Measurements from ENCODE around the gene STK24. TPM values are rescaled to one million over a fixed set of nuclear protein-coding genes. Genes with fewer than 3 reads are reported as not detected.

Gene STK24
- total and polyA plus RNA-seq, 5 donors = 44.9 to 66.9 (median 62.2) TPM

DNA sequence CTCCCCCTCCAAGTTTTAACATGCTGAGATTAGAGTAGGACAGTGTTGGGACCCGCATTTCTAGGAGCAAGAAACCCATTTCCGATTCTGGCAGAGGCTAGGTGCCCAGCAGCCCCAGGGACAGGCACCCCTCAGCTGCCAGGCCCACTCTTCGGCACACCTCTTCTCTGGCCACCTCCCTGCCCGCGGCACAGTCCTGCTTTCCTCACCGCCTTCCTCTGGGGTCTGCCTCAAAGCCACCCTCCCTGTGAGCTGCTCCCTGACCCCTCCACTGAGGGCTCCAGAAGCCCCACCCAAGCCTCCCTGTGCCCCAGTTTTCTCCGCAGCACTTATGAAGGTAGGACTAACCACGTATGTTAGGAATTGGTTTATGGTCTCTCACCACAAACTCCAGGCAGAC lies 79.9 kb downstream of the STK24 start:
- Histone ChIP-seq H3K9me3 (ENCODE audit: control insufficient read depth, low read length) (no peaks in the 10 kb centered on the region), H3K4me3 (ENCODE audit: low read length) (no peak overlapping the region), H3K27ac (ENCODE audit: low read length) (peak overlapping the region; percentile 21), H3K4me1 (ENCODE audit: control insufficient read depth, insufficient read depth, low read length) (peaks cover 15% of the 10 kb centered on the region), H3K27me3 (ENCODE audit: control insufficient read depth, insufficient read depth) (no peaks in the 10 kb centered on the region)
- peak in 1 of 2 donors; percentile 24 for ATAC-seq
- intact Hi-C loops (cut with DNase I) = no loop called here
- WGBS = 90% methylated on average over 8 of the region's 8 CpGs
- DNase-seq = no peak

DNA sequence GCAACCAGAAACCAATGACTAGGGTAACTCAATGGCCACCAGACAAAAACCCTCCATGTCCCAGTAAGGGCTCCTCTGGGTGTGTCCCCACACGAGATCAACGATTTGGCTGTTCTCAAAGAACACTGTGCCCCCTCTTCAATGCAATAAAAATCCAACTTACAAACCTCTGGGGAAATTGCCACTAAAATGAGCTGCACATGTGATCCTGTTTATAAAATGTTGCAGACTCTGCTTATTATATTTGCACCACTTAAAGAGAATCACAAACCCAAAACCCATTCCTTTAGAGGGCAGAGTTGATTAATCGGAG lies 80.5 kb downstream of the STK24 start:
- intact Hi-C loops (cut with DNase I) = no loop called here
- H3K9me3 ChIP-seq (ENCODE audit: control insufficient read depth, low read length) = no peaks in the 10 kb centered on the region
- peak overlapping the region; percentile 63 for H3K27ac ChIP-seq (ENCODE audit: low read length)
- DNase-seq (no peak), ATAC-seq (peak in 1 of 2 donors; percentile 68)
- peaks cover 11% of the 10 kb centered on the region for H3K4me1 ChIP-seq (ENCODE audit: control insufficient read depth, insufficient read depth, low read length)
- H3K4me3 ChIP-seq (ENCODE audit: low read length) = no peak overlapping the region
- H3K27me3 ChIP-seq (ENCODE audit: control insufficient read depth, insufficient read depth) = no peaks in the 10 kb centered on the region
- WGBS = 48% methylated on average over 3 of the region's 3 CpGs

DNA sequence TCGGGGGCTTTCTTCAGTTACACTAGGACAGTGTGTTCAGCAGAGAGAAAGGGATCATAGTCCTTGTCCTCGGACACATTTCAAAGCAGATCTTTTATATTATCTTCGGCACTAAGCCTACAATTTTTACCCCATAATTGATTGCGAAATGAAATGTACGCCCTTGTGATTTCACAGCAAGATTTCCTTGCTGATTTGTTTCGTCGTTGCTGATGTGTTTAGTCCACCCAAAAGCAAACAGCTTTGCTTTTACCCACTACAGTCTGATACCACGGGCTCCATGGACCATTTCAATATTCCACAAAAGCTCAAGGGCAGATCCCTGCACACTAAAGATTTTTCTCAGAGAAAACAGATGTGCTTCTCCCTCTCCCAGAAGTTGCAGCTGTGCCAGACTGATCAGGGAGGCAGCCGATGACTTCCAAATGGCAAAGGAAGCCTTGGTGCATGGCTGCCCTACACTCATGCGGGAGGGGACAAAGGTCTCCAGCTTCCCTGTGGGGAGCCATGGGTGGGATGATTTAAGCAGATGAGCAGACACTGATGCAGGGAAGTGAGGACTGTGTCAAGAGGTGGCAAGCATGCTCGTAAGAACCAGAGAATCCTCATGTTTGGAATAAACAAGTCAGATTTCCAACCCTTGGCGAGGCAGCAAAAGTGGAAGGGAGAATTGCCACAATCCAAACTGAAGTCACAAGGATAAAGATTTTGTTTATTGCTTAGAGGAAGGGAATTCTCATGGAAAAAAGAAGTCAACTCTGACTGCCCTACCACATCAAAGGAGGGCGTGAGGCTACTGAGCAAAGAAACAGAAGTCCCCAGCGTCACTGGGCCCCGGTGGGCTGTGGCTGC lies 81.1 kb downstream of the STK24 start:
- DNase-seq (peak in 2 of 3 donors; percentile 60 to 79), ATAC-seq (peak; percentile 48 to 65)
- Histone ChIP-seq H3K27me3 (ENCODE audit: control insufficient read depth, insufficient read depth) (no peaks in the 10 kb centered on the region), H3K27ac (ENCODE audit: low read length) (peak overlapping the region; percentile 63), H3K9me3 (ENCODE audit: control insufficient read depth, low read length) (no peaks in the 10 kb centered on the region), H3K4me3 (ENCODE audit: low read length) (no peak overlapping the region), H3K4me1 (ENCODE audit: control insufficient read depth, insufficient read depth, low read length) (peaks cover 14% of the 10 kb centered on the region)
- WGBS = 55% methylated on average over 15 of the region's 15 CpGs
- intact Hi-C loops (cut with DNase I) = no loop called here

DNA sequence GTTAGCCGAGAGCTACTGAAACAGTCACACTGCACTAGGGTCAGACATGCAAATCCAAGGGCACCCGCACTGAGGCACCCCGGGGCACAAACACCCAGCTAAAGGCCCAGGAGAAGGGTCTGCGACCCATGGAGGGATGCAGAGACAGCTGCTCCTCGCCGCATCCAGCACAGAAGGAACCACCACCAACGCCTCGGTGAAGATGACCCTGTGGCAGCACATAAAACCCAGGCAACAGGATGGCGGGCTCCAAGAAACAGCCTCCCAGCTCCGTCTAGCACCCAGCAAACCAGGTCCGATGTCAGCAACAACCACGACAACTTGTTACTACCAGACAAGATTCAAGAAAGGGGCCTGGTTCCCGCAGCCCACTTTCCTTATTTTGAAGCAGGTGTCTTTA lies 82.1 kb downstream of the STK24 start:
- ATAC-seq (no peak), DNase-seq (no peak)
- Histone ChIP-seq H3K9me3 (ENCODE audit: control insufficient read depth, low read length) (no peaks in the 10 kb centered on the region), H3K4me3 (ENCODE audit: low read length) (no peak overlapping the region), H3K27ac (ENCODE audit: low read length) (no peak overlapping the region), H3K4me1 (ENCODE audit: control insufficient read depth, insufficient read depth, low read length) (peaks cover 15% of the 10 kb centered on the region), H3K27me3 (ENCODE audit: control insufficient read depth, insufficient read depth) (no peaks in the 10 kb centered on the region)
- intact Hi-C loops (cut with DNase I) = no loop called here
- WGBS = 96% methylated on average over 13 of the region's 13 CpGs

DNA sequence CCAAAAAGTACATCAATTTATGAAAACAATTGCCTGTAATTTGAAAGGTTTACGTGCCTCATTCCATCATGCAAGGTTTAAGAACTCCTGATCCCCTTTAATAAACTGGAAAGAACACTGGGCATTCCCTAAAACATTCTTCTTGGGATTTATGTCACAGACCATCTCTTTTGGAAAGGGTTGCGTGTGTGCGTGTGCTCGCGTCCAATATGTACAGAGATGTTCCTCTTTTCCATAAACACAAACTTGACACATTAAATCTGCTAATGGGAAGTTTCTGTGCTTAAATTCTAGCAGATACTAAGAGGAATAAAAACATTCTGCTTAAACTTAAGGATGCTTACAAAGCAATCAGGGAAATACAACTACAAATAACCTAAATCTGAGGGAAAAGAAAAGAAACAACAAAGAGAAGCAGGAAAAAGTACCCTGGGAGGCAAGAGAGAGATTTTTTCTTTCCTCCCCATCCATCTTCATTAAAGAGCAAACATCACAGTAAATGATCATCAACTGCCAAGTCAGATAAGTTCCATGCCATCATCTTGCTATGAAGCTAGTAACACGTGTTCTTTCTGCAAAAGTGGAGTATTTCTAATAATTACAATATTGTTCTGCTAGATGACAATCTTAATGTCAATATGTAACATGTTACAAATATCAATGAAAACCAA lies 83.7 kb downstream of the STK24 start:
- no peak overlapping the region for H3K27ac ChIP-seq (ENCODE audit: low read length)
- H3K4me1 ChIP-seq (ENCODE audit: control insufficient read depth, insufficient read depth, low read length) = peaks cover 16% of the 10 kb centered on the region
- H3K4me3 ChIP-seq (ENCODE audit: low read length) = no peak overlapping the region
- 84% methylated on average over 6 of the region's 6 CpGs for WGBS
- no peak for ATAC-seq
- no peaks in the 10 kb centered on the region for H3K27me3 ChIP-seq (ENCODE audit: control insufficient read depth, insufficient read depth)
- no peaks in the 10 kb centered on the region for H3K9me3 ChIP-seq (ENCODE audit: control insufficient read depth, low read length)
- intact Hi-C loops (cut with DNase I) = no loop called here
- no peak for DNase-seq

DNA sequence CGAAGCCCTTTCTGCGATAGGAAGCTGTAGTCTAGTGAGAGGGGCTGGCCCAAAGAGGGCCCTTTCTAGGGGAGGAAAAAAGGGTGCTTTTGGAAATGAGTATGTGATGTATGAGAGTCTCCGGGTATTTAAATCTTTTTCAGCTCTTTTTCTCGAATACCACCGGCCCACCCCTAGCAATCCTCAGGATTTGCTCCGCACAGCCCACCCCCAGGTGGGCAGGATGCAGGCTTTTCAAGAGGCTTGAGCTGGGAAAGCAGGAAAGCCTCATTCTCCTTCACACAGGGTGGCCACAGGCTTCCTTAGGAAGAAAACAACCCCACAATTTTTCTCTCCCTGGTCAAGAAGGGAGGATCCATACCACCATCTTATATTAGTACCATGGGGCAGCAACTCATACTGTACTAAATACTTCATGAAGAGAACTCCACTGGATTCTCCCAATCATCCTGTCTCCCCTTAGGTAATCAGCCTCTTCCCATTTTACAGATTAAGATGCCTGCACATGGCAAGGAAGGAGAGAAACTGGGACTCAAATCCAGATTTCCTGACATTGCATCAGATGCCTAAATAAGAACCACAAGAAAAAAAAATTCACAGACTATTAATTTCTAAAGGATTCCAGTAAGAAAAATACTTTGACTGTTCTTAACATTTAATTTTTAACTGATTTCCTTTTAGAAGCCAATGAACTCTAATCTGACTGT lies 84.4 kb downstream of the STK24 start:
- no peak overlapping the region for H3K27ac ChIP-seq (ENCODE audit: low read length)
- H3K27me3 ChIP-seq (ENCODE audit: control insufficient read depth, insufficient read depth) = no peaks in the 10 kb centered on the region
- no peaks in the 10 kb centered on the region for H3K9me3 ChIP-seq (ENCODE audit: control insufficient read depth, low read length)
- intact Hi-C loops (cut with DNase I) = no loop called here
- peaks cover 20% of the 10 kb centered on the region for H3K4me1 ChIP-seq (ENCODE audit: control insufficient read depth, insufficient read depth, low read length)
- WGBS = 84% methylated on average over 6 of the region's 6 CpGs
- ATAC-seq (no peak), DNase-seq (no peak)
- no peak overlapping the region for H3K4me3 ChIP-seq (ENCODE audit: low read length)

DNA sequence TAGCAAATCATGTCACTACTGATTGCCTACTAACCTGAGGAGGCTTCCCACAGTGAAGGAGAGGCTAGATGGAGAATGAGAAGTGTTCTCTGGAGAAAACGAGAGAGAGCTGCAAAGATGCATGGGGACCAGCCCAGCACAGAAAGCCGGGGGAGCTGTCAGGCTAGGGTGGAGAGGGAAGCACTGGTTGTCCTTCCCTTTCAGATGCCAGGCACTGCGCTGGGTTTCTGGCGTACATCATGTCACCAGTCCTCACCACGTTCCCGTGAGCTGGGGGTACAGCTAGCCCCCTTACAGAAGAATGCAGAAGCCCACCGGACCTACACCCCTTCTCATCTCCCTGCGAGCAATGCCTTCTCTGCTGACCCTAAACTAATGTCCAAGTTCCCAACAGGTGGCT lies 86.0 kb downstream of the STK24 start:
- intact Hi-C loops (cut with DNase I) = no loop called here
- ATAC-seq (no peak), DNase-seq (no peak)
- H3K4me1 ChIP-seq (ENCODE audit: control insufficient read depth, insufficient read depth, low read length) = peaks cover 18% of the 10 kb centered on the region
- 74% methylated on average over 8 of the region's 8 CpGs for WGBS
- H3K4me3 ChIP-seq (ENCODE audit: low read length) = no peak overlapping the region
- H3K27ac ChIP-seq (ENCODE audit: low read length) = no peak overlapping the region
- no peaks in the 10 kb centered on the region for H3K9me3 ChIP-seq (ENCODE audit: control insufficient read depth, low read length)
- H3K27me3 ChIP-seq (ENCODE audit: control insufficient read depth, insufficient read depth) = no peaks in the 10 kb centered on the region

DNA sequence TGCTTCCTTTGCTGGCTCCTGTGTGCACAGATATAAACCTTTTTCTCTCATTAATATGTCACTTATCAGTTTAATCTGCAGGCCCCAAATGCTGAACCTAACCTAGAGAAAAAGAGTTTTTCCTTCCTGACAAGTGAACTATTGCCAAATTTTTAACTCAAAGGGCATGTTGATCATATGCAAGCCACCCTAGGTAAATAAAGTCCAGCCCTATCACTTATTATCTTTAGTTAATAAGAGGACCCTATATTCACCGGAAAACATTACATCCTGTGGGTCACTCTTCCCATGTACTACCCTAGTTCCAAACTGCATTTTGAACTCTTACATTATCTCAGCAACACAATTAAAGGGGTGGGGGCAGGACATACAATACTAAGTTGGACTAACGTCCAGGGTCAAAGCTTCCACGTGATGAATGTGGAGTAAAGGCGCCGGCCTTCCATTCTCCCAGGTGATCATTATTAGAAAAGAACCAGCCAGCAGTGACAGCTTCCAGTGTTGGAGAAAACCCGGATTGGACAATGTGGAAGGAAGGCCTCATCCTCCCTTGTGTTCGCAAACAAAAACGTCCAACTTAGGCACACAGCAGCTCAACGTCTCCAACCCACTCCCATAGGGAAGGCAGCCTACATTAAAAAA lies 86.6 kb downstream of the STK24 start:
- Histone ChIP-seq H3K27me3 (ENCODE audit: control insufficient read depth, insufficient read depth) (no peaks in the 10 kb centered on the region), H3K4me3 (ENCODE audit: low read length) (no peak overlapping the region), H3K27ac (ENCODE audit: low read length) (no peak overlapping the region), H3K4me1 (ENCODE audit: control insufficient read depth, insufficient read depth, low read length) (peaks cover 23% of the 10 kb centered on the region), H3K9me3 (ENCODE audit: control insufficient read depth, low read length) (no peaks in the 10 kb centered on the region)
- no peak for ATAC-seq
- no peak for DNase-seq
- intact Hi-C loops (cut with DNase I) = no loop called here
- WGBS = 56% methylated on average over 9 of the region's 9 CpGs

DNA sequence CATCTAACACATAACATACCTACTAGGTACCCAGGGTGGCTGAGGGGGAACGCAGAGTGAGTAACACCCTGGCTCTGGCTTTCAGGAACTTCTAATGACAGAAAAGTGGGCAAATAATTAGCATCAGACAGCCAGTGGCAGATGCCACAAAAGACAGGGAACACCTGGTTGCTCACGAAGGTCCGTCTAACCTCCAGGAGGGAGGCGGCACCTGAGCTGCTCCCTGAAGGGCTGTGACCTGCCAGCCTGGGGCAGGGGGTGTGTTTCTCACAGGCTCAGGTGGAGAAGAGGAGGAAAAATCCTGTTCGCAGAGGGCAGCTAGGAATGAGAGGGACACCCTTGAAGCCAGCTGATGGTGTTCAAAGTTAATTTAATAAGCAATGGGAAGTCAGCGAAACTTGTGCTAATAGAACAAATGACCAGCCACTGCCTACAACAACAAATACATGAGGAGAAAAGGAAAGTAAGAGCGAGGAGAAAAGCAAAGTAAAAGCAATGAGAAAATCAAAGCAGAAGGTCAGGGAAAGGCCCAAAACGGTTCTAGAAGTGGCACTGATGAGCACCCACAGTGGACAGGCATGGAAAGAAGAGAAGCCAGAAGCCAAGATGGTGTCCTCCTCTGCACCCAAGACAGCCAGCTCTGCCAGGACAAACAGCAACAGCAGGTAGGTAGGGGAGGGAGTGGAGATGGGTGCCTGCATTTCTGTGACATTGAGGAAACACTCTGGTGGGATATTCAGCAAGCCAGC lies 87.3 kb downstream of the STK24 start:
- Histone ChIP-seq H3K4me1 (ENCODE audit: control insufficient read depth, insufficient read depth, low read length) (peaks cover 25% of the 10 kb centered on the region), H3K9me3 (ENCODE audit: control insufficient read depth, low read length) (no peaks in the 10 kb centered on the region), H3K4me3 (ENCODE audit: low read length) (no peak overlapping the region), H3K27ac (ENCODE audit: low read length) (no peak overlapping the region), H3K27me3 (ENCODE audit: control insufficient read depth, insufficient read depth) (no peaks in the 10 kb centered on the region)
- DNase-seq = no peak
- 89% methylated on average over 8 of the region's 8 CpGs for WGBS
- ATAC-seq = no peak
- intact Hi-C loops (cut with DNase I) = loop anchor here in 2 of 4 donors (10.0 kb wide), 1 partner anchor 85 kb away; the partner anchor contains the start of gene STK24 (in 2 of the 2)

DNA sequence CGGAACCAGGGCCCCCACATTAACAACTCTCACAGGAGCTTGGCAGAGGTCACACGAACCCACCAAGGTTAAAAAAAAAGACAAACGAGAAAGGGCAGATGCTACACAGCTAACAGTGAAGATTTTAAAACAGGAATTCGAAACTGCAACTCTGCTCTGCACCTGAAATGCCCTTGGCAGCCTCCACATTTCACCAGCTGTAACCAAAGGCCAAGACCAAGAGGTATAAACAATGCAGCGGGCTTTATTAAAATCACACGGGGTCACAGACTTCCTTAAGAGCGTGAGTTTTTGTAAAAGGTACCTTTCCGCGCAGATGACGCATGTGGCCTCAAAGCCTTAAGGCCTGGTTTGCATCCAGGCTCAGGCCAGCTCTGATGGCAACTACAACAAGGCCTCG lies 88.2 kb downstream of the STK24 start:
- no peaks in the 10 kb centered on the region for H3K9me3 ChIP-seq (ENCODE audit: control insufficient read depth, low read length)
- no peak overlapping the region for H3K4me3 ChIP-seq (ENCODE audit: low read length)
- peaks cover 32% of the 10 kb centered on the region for H3K4me1 ChIP-seq (ENCODE audit: control insufficient read depth, insufficient read depth, low read length)
- ATAC-seq (no peak), DNase-seq (no peak)
- intact Hi-C loops (cut with DNase I) = loop anchor here in 2 of 4 donors (10.0 kb wide), 1 partner anchor 86 kb away; the partner anchor contains the start of gene STK24 (in 2 of the 2)
- no peak overlapping the region for H3K27ac ChIP-seq (ENCODE audit: low read length)
- no peaks in the 10 kb centered on the region for H3K27me3 ChIP-seq (ENCODE audit: control insufficient read depth, insufficient read depth)
- WGBS = 84% methylated on average over 11 of the region's 11 CpGs
